Colonic mucosa (tissue), 4 donors: ENCODE data around the gene PYY. TPM values are rescaled to one million over a fixed set of nuclear protein-coding genes. Genes with fewer than 3 reads are reported as not detected.
"Not testable (repeated sequence)": the region's sequence is repeated elsewhere in the genome, so short reads cannot be mapped to it uniquely, and the experiment has no call there.

Experiments used
- DNase-seq: peaks from one replicate; pipeline ENCODE4 v3.0.0-alpha.2; 2020
- H3K27ac ChIP-seq: fragments of 200-600 bp; one replicate; pipeline ENCODE4 v1.8.0; 2021
- H3K27me3 ChIP-seq: fragments of 200-600 bp; one replicate; pipeline ENCODE4 v1.8.0; 2021
- H3K36me3 ChIP-seq: fragments of 200-600 bp; one replicate; pipeline ENCODE4 v1.8.0; 2021
- H3K4me1 ChIP-seq: fragments of 200-600 bp; one replicate; pipeline ENCODE4 v1.8.0; 2021; ENCODE audit warnings: mild to moderate bottlenecking
- H3K4me3 ChIP-seq: fragments of 200-600 bp; one replicate; pipeline ENCODE4 v1.8.0; 2021
- H3K9ac ChIP-seq, 2 donors: one replicate each; pipeline ENCODE4 v1.7.0; 2013; ENCODE audit warnings: control low read depth in 2 of 2, low read depth in 2 of 2, low read length in 2 of 2
- H3K9me3 ChIP-seq: fragments of 200-600 bp; one replicate; pipeline ENCODE4 v1.8.0; 2021
- CTCF ChIP-seq: fragments of 200-600 bp; IDR thresholded peaks from one replicate; pipeline ENCODE4 v1.8.0; 2022; ENCODE audit warnings: antibody characterized with exemption, mild to moderate bottlenecking
- intact Hi-C: fragments of 100-400 bp; cut with DNase I; formaldehyde crosslinking; loops from one replicate; pipeline ENCODE4 v1.14.1; 2022
- total RNA-seq, 2 donors: library from RNA; stranded (reverse); fragmentation: NEBNext Ultra II Directional in 1 of 2; extraction: Animal tissue kit (Norgen Biotek cat#: 25700) in 1 of 2; gene quantifications; one replicate each; pipeline ENCODE4 v1.2.1, GENCODE V29; 2021
- donor health status: healthy.
- donor health status: DM: no; HTN: no; CAD: no.
- donor health status: DM: no; HTN: no; CAD: no.

PYY gene
- total RNA-seq, 2 donors from 2014 or later = 73.8 to 258 TPM

DNA sequence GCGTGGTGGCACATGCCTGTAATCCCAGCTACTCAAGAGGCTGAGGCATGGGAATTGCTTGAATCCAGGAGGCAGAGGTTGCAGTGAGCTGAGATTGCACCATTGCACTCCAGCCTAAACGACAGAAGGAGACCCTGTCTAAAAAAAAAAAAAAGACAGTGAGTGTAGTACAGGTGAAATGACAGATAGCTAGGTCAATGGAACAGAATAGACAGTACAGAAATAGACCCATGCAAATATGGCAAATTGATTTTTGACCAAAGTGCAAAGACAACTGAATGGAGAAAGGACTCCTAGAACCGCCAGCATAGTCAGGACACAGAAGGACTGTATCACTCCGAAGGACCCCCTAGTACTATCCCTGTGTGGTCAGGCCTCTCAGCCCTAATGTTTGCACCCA is 16.6 kb upstream of the PYY start:
- Histone ChIP-seq H3K9me3 (no peaks in the 10 kb centered on the region), H3K36me3 (no peaks in the 10 kb centered on the region), H3K4me3 (no peak overlapping the region), H3K9ac (no peak overlapping the region), H3K27ac (no peak overlapping the region), H3K4me1 (no peaks in the 10 kb centered on the region), H3K27me3 (no peaks in the 10 kb centered on the region)
- intact Hi-C loops = no loop called here
- no peak for TF ChIP-seq CTCF
- DNase-seq = no peak

DNA sequence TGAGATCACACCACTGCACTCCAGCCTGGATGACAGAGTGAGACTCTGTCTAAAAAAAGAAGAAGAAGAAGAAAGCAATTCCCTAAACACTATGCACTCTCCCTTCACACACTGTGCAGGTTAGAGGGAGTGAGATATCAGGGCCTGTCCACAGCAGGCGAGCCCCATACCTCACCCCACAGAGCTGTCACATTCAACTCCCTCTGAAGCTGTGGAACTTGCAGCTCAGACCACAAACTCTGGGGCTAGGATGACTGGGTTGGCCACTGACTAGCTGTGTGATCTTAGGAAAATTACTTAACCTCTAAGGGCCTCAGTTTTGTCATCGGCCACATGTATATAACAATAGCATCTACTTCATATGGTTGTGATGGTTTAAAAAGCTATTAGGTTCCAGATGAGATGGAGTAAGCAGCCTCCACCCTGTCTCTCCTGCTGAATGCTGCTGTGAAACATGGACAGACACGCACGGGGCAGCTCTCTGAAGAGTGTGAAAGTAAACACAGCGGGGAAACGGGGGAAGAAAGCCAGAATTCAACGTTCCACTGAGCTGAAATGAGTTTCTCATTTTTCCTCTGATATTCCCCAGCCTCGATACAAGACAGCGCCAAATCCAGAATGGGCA is 13.6 kb upstream of the PYY start:
- no peak for TF ChIP-seq CTCF

GRCh38 chr17:43966276-43966675 is 12.5 kb upstream of the PYY start:
- DNase-seq = no peak
- Histone ChIP-seq H3K4me1 (no peaks in the 10 kb centered on the region), H3K9me3 (no peaks in the 10 kb centered on the region), H3K27me3 (no peaks in the 10 kb centered on the region), H3K27ac (no peak overlapping the region), H3K4me3 (no peak overlapping the region), H3K9ac (no peak overlapping the region), H3K36me3 (no peaks in the 10 kb centered on the region)
- intact Hi-C loops = no loop called here
- no peak for TF ChIP-seq CTCF

More for the DNA sequence above, 13.6 kb upstream of the PYY start:
- no peaks in the 10 kb centered on the region for H3K4me1 ChIP-seq
- intact Hi-C loops = no loop called here
- no peak overlapping the region for H3K9ac ChIP-seq
- DNase-seq = no peak
- no peaks in the 10 kb centered on the region for H3K36me3 ChIP-seq
- H3K9me3 ChIP-seq = no peaks in the 10 kb centered on the region
- H3K27ac ChIP-seq = no peak overlapping the region
- no peak overlapping the region for H3K4me3 ChIP-seq
- H3K27me3 ChIP-seq = no peaks in the 10 kb centered on the region

DNA sequence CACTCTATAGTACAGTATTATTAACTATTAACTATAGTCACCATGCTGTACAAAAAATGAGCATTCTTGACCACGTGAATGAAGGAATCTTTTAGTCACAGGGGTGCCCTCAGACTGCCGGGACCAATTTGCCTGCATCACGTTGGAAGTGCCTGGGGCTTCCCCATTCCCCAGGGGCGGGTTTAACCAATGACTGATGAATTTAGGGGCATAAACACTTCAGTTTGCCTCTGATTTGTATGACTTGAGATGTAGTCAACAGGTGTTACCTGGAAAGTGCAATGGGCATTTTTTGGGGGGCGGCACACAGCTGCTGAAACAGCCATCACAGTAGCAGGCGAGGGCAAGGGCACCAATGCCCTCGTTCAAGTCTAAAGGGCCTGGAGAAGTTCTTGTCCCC is 8.7 kb upstream of the PYY start:
- intact Hi-C loops = no loop called here

GRCh38 chr17:43961954-43962353 is 8.2 kb upstream of the PYY start:
- Histone ChIP-seq H3K27ac (no peak overlapping the region), H3K9ac (no peak overlapping the region), H3K9me3 (no peaks in the 10 kb centered on the region), H3K4me1 (no peaks in the 10 kb centered on the region), H3K4me3 (no peak overlapping the region), H3K36me3 (no peaks in the 10 kb centered on the region), H3K27me3 (no peaks in the 10 kb centered on the region)
- DNase-seq = no peak
- TF ChIP-seq CTCF = no peak
- intact Hi-C loops = no loop called here

More for the DNA sequence above, 8.7 kb upstream of the PYY start:
- Histone ChIP-seq H3K36me3 (no peaks in the 10 kb centered on the region), H3K27ac (no peak overlapping the region), H3K9me3 (no peaks in the 10 kb centered on the region), H3K4me1 (no peaks in the 10 kb centered on the region), H3K4me3 (no peak overlapping the region), H3K27me3 (no peaks in the 10 kb centered on the region), H3K9ac (no peak overlapping the region)
- no peak for TF ChIP-seq CTCF
- DNase-seq = no peak

- intact Hi-C loops, H3K27me3 ChIP-seq, H3K4me1 ChIP-seq: not testable (repeated sequence)
Observed at GRCh38 chr17:43961292-43961691, 7.6 kb upstream of the PYY start.

More at GRCh38 chr17:43961292-43961691, 7.6 kb upstream of the PYY start:
- not testable (repeated sequence) for H3K27ac ChIP-seq, H3K36me3 ChIP-seq, H3K9ac ChIP-seq, H3K4me3 ChIP-seq, DNase-seq, H3K9me3 ChIP-seq
